Panc1 (cell line): ENCODE measurements around the gene PTGIR. TPM values are rescaled to one million over a fixed set of nuclear protein-coding genes. Genes with fewer than 3 reads are reported as not detected.

Source experiments
- ATAC-seq: fragments of 200-7000 bp; cut with Tn5 transposase; 2 replicates; pipeline ENCODE4 v1.9.1; 2020; ENCODE audit warnings: mild to moderate bottlenecking, moderate library complexity
- BruUV-seq: library from RNA; stranded (reverse); fragments of 400-500 nt; replicated peaks from 2 replicates; lab custom pipeline; 2021; lab: Mats Ljungman, UMichigan
- CTCF ChIA-PET: fragments of 300-600 bp; sonication (Branson Sonifier 250); formaldehyde crosslinking; loops from one replicate; lab custom pipeline; 2022; ENCODE audit warnings: antibody characterized with exemption; lab: Charles Lee
- POLR2A ChIA-PET: fragments of 300-600 bp; sonication (Branson Sonifier 250); formaldehyde crosslinking; loops from one replicate; lab custom pipeline; 2022; ENCODE audit warnings: antibody characterized with exemption; lab: Charles Lee
- DNase-seq: peaks from one replicate; pipeline ENCODE4 v3.0.0-alpha.2; 2010; ENCODE audit warnings: low read depth, low spot score
- H3K27ac ChIP-seq: 2 replicates; pipeline ENCODE4 v1.5.1; 2011; ENCODE audit warnings: mild to moderate bottlenecking, low read length, inconsistent platforms
- H3K27me3 ChIP-seq: fragments of 200-500 bp; sonication (Bioruptor generic); 2 replicates; pipeline ENCODE4 v1.6.0; 2014; ENCODE audit warnings: low read length, inconsistent platforms; ENCODE audit not compliant: control insufficient read depth, insufficient read depth
- H3K36me3 ChIP-seq: fragments of 200-500 bp; sonication (Bioruptor generic); 2 replicates; pipeline ENCODE4 v1.5.1; 2014; ENCODE audit warnings: inconsistent platforms, mild to moderate bottlenecking, low read length, moderate library complexity; ENCODE audit not compliant: control insufficient read depth, insufficient read depth
- H3K4me1 ChIP-seq: 2 replicates; pipeline ENCODE4 v1.5.1; 2011; ENCODE audit warnings: inconsistent platforms, mild to moderate bottlenecking, low read length, moderate library complexity; ENCODE audit not compliant: control insufficient read depth, insufficient read depth
- H3K4me3 ChIP-seq, 2 experiments: 2 replicates each; pipeline ENCODE4 v1.5.1; 2011 to 2012; ENCODE audit warnings: low read depth in 2 of 2, low read length in 2 of 2, mild to moderate bottlenecking in 2 of 2, inconsistent platforms in 1 of 2, moderate library complexity in 1 of 2
- H3K9me3 ChIP-seq: fragments of 200-500 bp; sonication (Bioruptor generic); 2 replicates; pipeline ENCODE4 v1.5.1; 2014; ENCODE audit warnings: low read depth, mild to moderate bottlenecking, inconsistent platforms, low read length, moderate library complexity; ENCODE audit not compliant: control insufficient read depth, insufficient read depth
- CTCF ChIP-seq: fragments of 450-650 bp; IDR thresholded peaks from 2 replicates; pipeline ENCODE4 v1.5.1; 2017; ENCODE audit warnings: mild to moderate bottlenecking
- POLR2AphosphoS5 ChIP-seq: IDR thresholded peaks from 2 replicates; pipeline ENCODE4 v1.6.1; 2012; ENCODE audit warnings: mild to moderate bottlenecking, low read depth, low read length, moderate library complexity
- SIN3A ChIP-seq: IDR thresholded peaks from 2 replicates; pipeline ENCODE4 v1.6.1; 2012; ENCODE audit warnings: low read depth, mild to moderate bottlenecking, low read length, moderate library complexity, borderline replicate concordance; ENCODE audit not compliant: insufficient read depth
- TCF7L2 ChIP-seq: IDR thresholded peaks from 2 replicates; pipeline ENCODE4 v1.6.1; 2011; ENCODE audit warnings: mild to moderate bottlenecking, low read depth, low read length, inconsistent platforms
- in situ Hi-C: cut with HindIII; loops from 2 replicates; pipeline ENCODE4 v1.10.0; 2016; ENCODE audit warnings: low sequenced_read_pairs, low pct_unique_long_range_greater_than_20kb
- intact Hi-C: fragments of 100-400 bp; cut with micrococcal nuclease; formaldehyde crosslinking; loops from one replicate; pipeline ENCODE4 v1.10.0; 2022; ENCODE audit not compliant: unreplicated experiment
- total RNA-seq: library from RNA; stranded (reverse); gene quantifications from one replicate; pipeline ENCODE4 v1.2.1, GENCODE V29; 2021; ENCODE audit not compliant: unreplicated experiment
- TF ChIP-seq, protein P1 (sequence below), 2 experiments: IDR thresholded peaks; 2 replicates each; pipeline ENCODE4 v1.6.1; 2011 to 2012; ENCODE audit warnings: low read depth in 2 of 2, control low read depth in 1 of 2, low read length in 1 of 2, mild to moderate bottlenecking in 1 of 2, moderate library complexity in 1 of 2; ENCODE audit not compliant: insufficient read depth in 1 of 2

PTGIR gene
- total RNA-seq, 1 experiment from 2014 or later: 0.08 TPM

DNA sequence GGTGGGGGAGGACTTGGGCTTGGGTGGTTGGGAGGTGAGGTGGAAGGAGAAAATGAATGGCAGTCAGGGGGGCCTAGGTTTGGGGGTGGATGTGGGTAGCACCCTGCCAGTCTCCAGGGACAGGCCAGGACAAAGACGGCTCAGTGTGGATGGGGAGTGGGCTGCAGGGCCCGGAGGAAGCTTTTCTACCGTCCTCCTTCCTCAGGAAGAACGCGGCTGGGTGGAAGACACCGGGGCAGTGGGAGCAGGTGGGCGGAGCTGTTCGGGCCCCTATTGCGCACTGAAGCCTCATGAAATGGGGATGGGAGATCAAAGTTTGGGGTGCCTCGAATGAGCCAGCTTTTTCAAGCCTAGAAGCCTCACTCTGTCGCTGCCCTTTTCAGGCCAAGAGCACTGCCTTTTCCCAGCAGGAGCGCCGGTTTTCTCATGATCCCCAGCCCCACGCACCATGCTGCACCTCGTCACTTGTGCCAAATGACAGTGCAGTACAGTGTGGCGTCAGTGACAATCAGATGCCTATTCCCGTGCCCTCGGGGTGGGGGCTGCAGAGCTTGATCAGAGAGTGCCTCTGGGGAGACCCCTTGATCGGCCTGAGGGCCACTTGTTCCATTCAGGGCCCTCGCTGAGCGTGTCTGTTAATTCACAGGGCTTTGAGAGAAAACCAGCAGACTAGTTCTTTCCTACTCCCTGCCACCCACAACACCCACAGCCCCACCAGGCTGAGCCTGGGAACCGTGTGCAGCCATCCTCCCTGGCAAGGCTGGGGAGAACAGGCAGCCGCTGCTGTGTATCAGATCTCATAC is 22.3 kb downstream of the PTGIR start:
- intact Hi-C loops: no loop called here
- peak overlapping the region; percentile 96 for H3K27ac ChIP-seq

GRCh38 chr19:46601318-46602224 is 23.3 kb downstream of the PTGIR start, which contains the start of gene CALM3:
CALM3 (plus strand) TSS chr19:46601330; CDS start chr19:46601435, 105 bp downstream.
- H3K4me3 ChIP-seq: peak within 1 kb of the TSS; percentile 98 to 99
- no peak for DNase-seq
- POLR2A ChIA-PET: interaction anchor here (0.7 kb wide), 1 partner anchor 835 kb away, joined by 14 read pairs; no protein-coding TSS in a partner anchor
- H3K4me1 ChIP-seq: peaks cover 14% of the 10 kb centered on the region
- TSS peak; percentile 87 for BruUV-seq
- intact Hi-C loops: no loop called here
- peak within 1 kb of the TSS; percentile 96 for H3K27ac ChIP-seq
- H3K36me3 ChIP-seq: no peaks in the 10 kb centered on the region; the same call in 1 of the 2 replicates
- no peaks in the 10 kb centered on the region for H3K27me3 ChIP-seq
- H3K9me3 ChIP-seq: peaks cover 3% of the 10 kb centered on the region; the same call in 1 of the 2 replicates
- in situ Hi-C loops: no loop called here
- no peak for ATAC-seq
- CTCF ChIA-PET: interaction anchor here (0.7 kb wide), 1 partner anchor 91 kb away, joined by 3 read pairs; no protein-coding TSS in a partner anchor
- no peak for TF ChIP-seq TCF7L2
- no peak for TF ChIP-seq CTCF
- TF ChIP-seq, protein P1, sequence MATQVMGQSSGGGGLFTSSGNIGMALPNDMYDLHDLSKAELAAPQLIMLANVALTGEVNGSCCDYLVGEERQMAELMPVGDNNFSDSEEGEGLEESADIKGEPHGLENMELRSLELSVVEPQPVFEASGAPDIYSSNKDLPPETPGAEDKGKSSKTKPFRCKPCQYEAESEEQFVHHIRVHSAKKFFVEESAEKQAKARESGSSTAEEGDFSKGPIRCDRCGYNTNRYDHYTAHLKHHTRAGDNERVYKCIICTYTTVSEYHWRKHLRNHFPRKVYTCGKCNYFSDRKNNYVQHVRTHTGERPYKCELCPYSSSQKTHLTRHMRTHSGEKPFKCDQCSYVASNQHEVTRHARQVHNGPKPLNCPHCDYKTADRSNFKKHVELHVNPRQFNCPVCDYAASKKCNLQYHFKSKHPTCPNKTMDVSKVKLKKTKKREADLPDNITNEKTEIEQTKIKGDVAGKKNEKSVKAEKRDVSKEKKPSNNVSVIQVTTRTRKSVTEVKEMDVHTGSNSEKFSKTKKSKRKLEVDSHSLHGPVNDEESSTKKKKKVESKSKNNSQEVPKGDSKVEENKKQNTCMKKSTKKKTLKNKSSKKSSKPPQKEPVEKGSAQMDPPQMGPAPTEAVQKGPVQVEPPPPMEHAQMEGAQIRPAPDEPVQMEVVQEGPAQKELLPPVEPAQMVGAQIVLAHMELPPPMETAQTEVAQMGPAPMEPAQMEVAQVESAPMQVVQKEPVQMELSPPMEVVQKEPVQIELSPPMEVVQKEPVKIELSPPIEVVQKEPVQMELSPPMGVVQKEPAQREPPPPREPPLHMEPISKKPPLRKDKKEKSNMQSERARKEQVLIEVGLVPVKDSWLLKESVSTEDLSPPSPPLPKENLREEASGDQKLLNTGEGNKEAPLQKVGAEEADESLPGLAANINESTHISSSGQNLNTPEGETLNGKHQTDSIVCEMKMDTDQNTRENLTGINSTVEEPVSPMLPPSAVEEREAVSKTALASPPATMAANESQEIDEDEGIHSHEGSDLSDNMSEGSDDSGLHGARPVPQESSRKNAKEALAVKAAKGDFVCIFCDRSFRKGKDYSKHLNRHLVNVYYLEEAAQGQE (IDR thresholded peaks at IDR 0.05; ENCODE audit: insufficient read depth in 1 of 2, low read depth in 2 of 2, low read length in 1 of 2): no peak
- no peak for TF ChIP-seq SIN3A

More for the DNA sequence above, 22.3 kb downstream of the PTGIR start:
- Histone ChIP-seq H3K4me3 (peak overlapping the region; percentile 98 to 99), H3K9me3 (peaks cover 3% of the 10 kb centered on the region; the same call in 1 of the 2 replicates), H3K4me1 (peaks cover 14% of the 10 kb centered on the region), H3K36me3 (no peaks in the 10 kb centered on the region; the same call in 1 of the 2 replicates), H3K27me3 (no peaks in the 10 kb centered on the region)
- no TSS peak for BruUV-seq
- ChIA-PET CTCF (no interaction called here), POLR2A (no interaction called here)
- no peak for TF ChIP-seq CTCF
- TF ChIP-seq TCF7L2: no peak
- no peak for TF ChIP-seq POLR2AphosphoS5
- TF ChIP-seq SIN3A: no peak
- TF ChIP-seq, protein P1 (IDR thresholded peaks at IDR 0.05; ENCODE audit: insufficient read depth in 1 of 2, low read depth in 2 of 2, low read length in 1 of 2): no peak
- ATAC-seq (no peak), DNase-seq (no peak)
- in situ Hi-C loops: no loop called here
